ENCODE measurements around the gene APCDD1L.

DNA sequence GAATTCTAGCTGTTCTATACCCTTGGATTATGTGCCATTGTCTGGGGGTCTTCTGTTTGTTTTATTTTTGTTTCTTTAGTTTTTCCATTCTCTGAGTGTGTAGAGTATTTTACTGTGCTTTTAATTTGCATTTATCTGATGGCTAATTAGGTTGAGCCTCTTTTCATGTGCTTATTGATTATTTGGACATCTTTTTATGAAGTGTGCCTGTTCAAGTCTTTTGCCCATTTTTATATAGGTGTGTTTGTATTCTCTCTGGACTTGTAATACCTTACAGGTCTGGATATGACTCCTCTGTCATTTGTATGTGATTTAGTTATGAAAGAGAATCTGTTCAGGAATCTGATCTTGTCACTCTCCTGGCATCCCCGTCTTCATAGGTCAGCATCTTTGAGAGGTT, 22.6 kb upstream of the APCDD1L start:
- TF ChIP-seq POLR2A (IDR thresholded peaks at IDR 0.05; ENCODE audit: low read length): no peak
- TF ChIP-seq GATA1 (IDR thresholded peaks at IDR 0.05; ENCODE audit: low read depth, low read length): no peak
